ENCODE data around the gene CNN3.

Gene CNN3

GRCh38 chr1:94852788-94853187 is 74.1 kb downstream of the CNN3 start:
- Mint-ChIP-seq H3K27me3 (ENCODE audit: low read depth) (peaks cover 3% of the 10 kb centered on the region), H3K36me3 (ENCODE audit: low read depth) (no peaks in the 10 kb centered on the region), H3K9me3 (no peaks in the 10 kb centered on the region), H3K4me1 (ENCODE audit: low read depth) (no peaks in the 10 kb centered on the region), H3K4me3 (no peak overlapping the region), H3K27ac (no peak overlapping the region)

- no peaks in the 10 kb centered on the region for H3K36me3 Mint-ChIP-seq (ENCODE audit: low read depth)
- no peaks in the 10 kb centered on the region for H3K9me3 Mint-ChIP-seq
- no peaks in the 10 kb centered on the region for H3K27me3 Mint-ChIP-seq (ENCODE audit: low read depth)
- no peak overlapping the region for H3K4me3 Mint-ChIP-seq
- peaks cover 2% of the 10 kb centered on the region for H3K4me1 Mint-ChIP-seq (ENCODE audit: low read depth)
- no peak overlapping the region for H3K27ac Mint-ChIP-seq
These were observed 75.3 kb downstream of the CNN3 start for GRCh38 chr1:94851571-94851970.

Data from T-helper 1 cell treated with Interleukin-12 subunit alpha and Interleukin-12 subunit beta and Interleukin-4 antibody, amounts not matched to agents 30 μg/mL and 1 μg/mL, for 36 hours (primary cell).